Stimulated activated CD8-positive, alpha-beta memory T cell treated with anti-CD3 and anti-CD28 coated beads, Interleukin-2, amount 100 ng/mL, for 1 hour (primary cell): ENCODE results near the gene ERCC6L2.

Experiments
- DNase-seq, 2 donors: peaks; one replicate each; pipeline ENCODE4 v3.0.0-alpha.2; 2020; ENCODE audit warnings: low read depth in 2 of 2

Gene ERCC6L2

GRCh38 chr9:95875305-95876137, at the start of gene ERCC6L2:
ERCC6L2 (plus strand) TSS chr9:95875691; CDS start chr9:95876039, 348 bp downstream.
- DNase-seq: peak; percentile 81 to 86

DNA sequence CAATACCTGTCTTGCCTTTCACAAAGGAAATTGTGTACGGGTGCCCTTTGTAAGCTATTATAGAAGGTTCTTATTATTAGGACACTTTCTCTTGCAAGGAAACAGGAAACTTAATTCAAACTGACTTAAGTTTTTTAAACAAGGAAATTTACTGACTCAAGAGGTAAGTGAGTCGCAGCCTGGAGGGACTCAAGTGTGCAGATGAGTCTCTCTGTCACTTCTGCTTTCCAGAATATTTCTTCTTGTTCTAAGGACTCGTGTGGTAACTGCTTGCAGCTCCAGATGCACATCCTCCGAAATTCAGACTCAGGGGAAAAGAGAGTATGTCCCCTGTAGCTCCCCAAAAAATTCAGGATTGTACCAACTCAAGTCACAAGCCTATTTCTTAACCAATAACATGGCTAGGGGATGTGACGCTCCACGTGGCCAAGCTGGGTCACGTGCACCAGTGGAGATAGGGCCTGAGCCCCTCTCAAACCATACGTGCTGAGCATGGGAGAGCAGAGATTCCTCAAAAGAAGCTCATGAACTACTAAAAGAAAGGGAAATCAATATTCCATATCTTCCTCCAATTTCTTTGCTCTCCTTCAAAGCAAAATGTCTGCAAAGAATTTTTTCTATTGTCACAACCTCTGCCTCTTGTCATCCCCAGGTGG, 49.2 kb upstream of the ERCC6L2 start:
- DNase-seq: no peak

GRCh38 chr9:95830768-95831167, 44.7 kb upstream of the ERCC6L2 start:
- DNase-seq: no peak

- DNase-seq: no peak
Measured at GRCh38 chr9:95831810-95832209, 43.7 kb upstream of the ERCC6L2 start.

DNA sequence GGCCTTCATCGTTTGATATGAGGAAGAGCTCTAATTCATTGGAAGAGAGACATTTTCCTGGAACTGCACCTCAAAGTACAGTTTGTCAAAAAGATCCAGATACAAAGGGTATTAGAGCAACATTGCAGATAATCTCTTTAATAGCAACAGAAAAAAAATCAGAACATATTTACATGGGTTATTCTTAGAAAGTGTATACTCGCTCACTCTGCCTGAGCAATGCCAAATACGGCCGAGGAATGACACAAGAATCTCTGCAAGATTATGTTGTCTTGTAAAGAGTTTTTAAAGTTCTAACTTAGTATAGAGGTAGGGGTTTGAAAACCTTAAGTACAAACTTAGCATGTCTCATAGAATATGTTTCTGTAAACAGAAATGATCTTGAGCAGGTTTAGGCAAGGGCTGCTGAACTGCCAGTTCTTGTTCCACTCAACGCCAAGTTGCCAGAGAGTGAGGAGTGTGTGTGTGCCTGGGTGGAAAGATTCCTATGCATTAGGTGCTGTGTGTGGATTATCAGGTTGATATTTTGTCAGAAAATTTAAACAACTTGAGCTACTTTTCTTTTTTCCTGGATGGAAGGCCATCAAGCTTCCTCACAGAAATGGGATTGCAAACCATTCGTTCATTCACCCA, 41.8 kb upstream of the ERCC6L2 start:
- DNase-seq: no peak

DNA sequence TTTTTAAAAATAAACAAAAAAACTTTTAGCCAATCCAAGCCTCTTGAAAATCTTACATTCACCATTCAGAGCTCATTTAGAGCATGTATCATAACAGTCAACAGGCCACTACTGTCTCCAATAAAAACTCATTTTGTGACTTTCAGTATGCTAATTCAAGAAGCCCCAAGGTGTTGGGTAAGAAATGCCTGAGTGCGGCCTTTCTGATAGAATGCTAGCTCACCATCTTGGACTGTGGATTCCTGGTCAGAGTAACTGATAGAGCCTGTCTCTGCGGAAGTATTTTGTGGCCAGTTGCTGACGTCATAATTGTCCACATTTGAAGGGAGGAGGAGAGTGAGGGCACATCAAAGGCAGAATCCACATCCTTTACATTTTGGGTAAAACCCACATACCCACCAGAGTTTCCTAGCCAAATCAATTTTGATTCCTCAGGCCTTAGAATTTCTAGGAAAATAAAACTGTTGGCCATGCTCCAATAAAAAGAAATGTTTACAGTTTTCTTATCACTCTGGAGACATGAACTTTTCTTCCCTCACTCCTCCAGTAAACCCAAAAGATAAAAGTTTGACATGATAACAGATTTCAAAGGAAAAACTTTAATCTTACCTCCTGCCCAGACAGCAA, 41.1 kb upstream of the ERCC6L2 start:
- no peak for DNase-seq

DNA sequence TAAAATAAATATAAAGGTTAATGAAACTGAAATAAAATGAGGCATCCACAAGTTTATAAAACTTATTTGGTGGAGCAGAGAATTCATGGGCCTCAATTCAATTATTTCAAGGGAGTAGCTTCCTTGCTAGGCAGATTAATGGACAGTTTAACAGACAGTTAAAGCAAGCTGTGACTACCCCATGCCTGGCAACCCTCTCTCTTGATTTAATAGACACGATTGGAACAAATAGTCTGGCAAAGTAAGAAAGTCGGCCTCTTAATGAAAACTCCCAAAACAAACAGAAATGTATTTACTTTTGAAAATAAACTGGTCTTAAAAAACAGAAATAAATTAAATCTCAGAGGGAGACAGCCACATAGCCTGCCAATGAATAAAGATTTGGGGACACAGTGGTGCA, 40.1 kb upstream of the ERCC6L2 start:
- DNase-seq: no peak

DNA sequence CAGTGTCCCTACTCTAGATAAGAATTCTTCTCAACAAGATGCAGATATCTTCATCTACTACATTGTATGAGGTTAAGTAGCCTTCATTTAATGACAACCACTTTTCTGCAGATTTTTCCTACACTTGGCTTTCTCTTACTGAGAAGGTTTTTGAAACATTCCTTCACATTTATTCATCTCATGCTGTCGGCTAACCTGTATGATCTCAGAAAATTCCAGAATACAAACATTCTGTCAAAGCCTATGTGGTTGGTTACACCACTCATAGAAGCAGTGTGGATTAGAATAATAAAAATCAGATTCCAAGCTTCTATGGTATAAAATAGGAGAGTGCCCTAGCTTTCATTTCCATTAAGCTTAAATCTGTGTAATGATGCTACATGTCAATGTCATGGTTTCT, 39.4 kb upstream of the ERCC6L2 start:
- DNase-seq: no peak

DNA sequence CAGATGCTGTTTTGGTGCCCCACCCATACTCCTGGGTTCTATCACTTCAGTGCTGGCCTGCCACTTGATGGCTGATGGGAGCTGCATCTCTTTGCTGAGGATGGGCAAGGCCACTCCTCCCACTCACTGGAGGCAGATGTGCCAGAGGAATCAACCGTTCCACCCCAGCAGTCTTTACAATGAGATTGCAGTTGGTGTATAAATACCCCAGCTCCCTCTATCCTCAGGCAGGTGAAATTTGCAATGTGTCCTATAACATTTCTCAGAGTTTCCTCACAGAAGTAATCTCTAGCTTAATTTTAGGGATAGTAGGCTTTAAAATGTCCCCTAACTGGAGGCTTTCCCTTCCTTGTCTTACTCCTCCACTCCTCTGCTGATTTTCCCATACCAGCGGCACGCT, 36.5 kb upstream of the ERCC6L2 start:
- no peak for DNase-seq

- DNase-seq: no peak
Measured at GRCh38 chr9:95840074-95840473, 35.4 kb upstream of the ERCC6L2 start.

DNA sequence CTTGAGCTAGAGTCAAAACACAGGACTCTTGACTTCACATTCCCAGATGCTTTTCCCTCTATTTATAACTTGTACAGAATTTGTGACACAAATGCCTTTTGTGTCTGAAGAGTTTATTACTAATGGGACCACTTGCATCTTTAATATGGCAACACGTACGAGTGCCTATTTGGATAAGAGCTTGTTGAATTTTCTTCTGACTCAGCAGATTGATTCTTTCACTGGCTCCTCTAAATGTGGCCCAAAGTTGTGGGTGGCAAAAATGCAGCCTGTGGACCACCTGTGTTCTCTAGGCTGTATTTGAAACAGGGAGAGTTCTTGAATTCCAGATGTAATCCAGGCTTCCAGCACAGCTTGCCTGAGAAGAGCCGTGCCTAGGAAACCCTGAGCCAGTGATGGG, 34.1 kb upstream of the ERCC6L2 start:
- DNase-seq: no peak

DNA sequence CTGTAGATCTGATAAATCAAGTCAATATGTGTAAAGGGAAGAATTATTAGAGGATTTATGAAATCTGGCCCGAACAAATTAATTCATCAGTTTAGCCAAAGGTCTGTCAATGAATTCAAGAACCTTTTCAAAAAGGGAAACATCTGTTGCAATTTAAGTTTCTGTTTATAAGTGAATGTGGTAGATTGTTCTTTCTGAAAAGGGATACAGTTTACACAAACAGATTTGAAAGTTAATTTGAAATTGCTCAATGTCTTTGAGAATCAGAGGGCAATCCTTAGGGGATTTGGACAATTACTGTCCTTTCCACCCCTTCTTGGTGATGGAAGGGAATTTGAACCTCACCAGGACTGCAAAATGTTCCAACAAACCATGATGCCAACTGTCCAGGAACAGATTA, 29.7 kb upstream of the ERCC6L2 start:
- DNase-seq: no peak

DNA sequence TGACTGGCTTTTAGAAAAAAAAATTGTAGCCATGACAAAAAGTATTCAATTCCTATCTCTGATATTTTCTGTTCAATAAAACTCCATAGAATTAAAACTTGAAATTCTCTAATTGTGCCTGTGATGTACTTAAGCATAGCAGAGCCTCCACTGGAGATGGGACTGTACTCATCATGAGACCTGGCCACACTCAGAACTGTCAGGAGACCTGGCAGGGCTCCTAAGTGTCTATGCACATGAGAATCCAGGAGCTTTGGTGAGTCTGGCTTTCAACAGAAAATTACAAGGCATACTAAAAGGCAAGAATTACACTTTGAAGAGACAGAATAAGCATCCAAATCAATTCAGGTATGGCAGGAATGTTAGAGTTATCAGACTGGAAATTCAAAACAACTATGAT, 26.7 kb upstream of the ERCC6L2 start:
- DNase-seq: no peak

DNA sequence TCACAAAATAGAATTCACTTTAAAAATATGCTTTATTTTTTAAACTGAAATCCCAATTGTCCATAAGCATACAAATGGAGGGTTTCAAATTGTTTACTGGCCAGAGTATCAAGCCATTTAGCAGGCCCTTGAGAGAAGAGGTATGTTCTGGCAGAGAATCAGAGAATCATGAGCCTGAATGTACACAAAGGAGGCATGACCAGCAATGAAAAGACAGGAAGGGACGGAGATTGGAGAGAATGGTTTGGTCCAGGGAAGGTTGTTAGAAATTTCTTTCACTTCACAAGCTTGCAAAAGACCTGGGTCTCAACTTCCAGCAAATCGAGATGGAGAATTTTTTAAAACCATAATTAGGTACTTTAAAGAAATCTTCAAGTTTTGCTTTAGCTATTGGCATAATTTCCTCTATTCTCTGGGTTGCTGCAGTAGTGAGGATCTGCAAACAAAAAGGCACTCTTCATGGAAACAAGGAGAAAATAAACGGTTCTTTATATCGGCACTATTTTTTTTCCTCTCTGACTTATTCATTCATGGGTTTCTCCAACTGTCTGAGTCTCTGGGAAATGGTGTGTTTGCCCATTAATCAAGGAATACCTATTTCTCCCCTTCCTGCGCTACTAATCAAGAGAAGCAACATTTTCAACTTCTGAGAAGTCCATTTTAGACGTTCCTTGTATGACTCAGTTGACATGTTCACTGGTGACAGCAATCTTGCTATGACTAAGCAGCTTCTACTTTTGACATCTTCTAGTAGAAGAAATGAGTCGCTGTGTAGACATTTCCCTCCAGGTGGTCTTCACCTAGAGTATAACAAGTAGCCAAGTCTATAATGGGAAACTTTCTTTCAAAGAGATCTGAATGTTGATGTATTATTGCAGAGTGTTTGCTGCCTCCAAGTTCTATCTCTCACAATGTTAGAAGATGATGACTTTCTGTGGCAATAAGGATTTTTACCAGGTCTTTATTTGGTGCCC, 23.1 kb upstream of the ERCC6L2 start:
- DNase-seq: no peak

- DNase-seq: no peak
Measured at GRCh38 chr9:95854386-95855020, 21.0 kb upstream of the ERCC6L2 start.

GRCh38 chr9:95855961-95856360, 19.5 kb upstream of the ERCC6L2 start:
- DNase-seq: no peak

DNA sequence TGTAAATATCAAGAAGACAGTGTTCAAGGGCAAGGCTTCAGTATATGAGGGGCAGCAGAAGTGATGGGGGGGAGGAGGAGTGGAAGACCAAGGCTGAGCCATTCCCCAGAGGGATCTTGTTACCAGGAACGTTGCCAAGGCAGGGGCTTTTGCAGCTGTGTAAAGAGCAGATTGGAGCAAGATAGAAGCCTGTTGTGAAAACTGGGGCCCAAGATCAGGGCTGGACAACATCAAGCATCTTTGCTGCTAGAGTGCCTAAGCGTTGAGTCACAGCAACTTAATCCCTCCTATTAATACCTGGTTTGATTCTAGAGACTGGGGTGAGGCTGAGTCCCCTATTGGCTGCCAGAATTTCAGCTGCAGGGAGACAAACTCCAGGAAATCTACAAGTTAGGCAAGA, 18.4 kb upstream of the ERCC6L2 start:
- no peak for DNase-seq

- DNase-seq: no peak
Measured at GRCh38 chr9:95857896-95858295, 17.6 kb upstream of the ERCC6L2 start.

GRCh38 chr9:95862343-95862742, 13.1 kb upstream of the ERCC6L2 start:
- no peak for DNase-seq

- DNase-seq: no peak
Measured at GRCh38 chr9:95864852-95865580, 10.5 kb upstream of the ERCC6L2 start.
